SU-DHL-6 (cell line): ENCODE results near the gene ART3.

ENCODE experiments used
- H2AFZ ChIP-seq: fragments of 200-600 bp; sonication (generic); 2 replicates; pipeline ENCODE4 v1.6.1; 2014; ENCODE audit warnings: low read depth, mild to moderate bottlenecking, moderate library complexity, mixed read lengths, antibody characterized with exemption, low read length; ENCODE audit not compliant: severe bottlenecking
- H3F3A ChIP-seq: fragments of 200-600 bp; shearing (Covaris generic); 2 replicates; pipeline ENCODE4 v1.6.0; 2016; ENCODE audit warnings: antibody characterized with exemption, mild to moderate bottlenecking; ENCODE audit not compliant: insufficient read depth
- H3K27ac ChIP-seq: fragments of 200-600 bp; sonication (generic); 2 replicates; pipeline ENCODE4 v1.5.1; 2016; ENCODE audit warnings: low read depth, mild to moderate bottlenecking, low read length, moderate library complexity, mixed read lengths
- H3K27me3 ChIP-seq: fragments of 200-600 bp; sonication (generic), shearing (Covaris generic); 2 replicates; pipeline ENCODE4 v1.6.0; 2014; ENCODE audit warnings: mild to moderate bottlenecking, low read length
- H3K36me3 ChIP-seq: fragments of 200-600 bp; sonication (generic); 2 replicates; pipeline ENCODE4 v1.6.1; 2014; ENCODE audit warnings: mild to moderate bottlenecking, low read length, mixed read lengths
- H3K4me2 ChIP-seq: fragments of 300-600, 200-600 bp; shearing (Covaris generic), sonication (generic); 2 replicates; pipeline ENCODE4 v1.6.0; 2014; ENCODE audit warnings: low read length, low read depth, mild to moderate bottlenecking; ENCODE audit not compliant: poor library complexity, severe bottlenecking
- H3K4me3 ChIP-seq: fragments of 200-600 bp; sonication (generic); 2 replicates; pipeline ENCODE4 v1.5.1; 2014; ENCODE audit warnings: antibody characterized with exemption, low read length, mild to moderate bottlenecking, mixed read lengths; ENCODE audit not compliant: insufficient read depth, poor library complexity, severe bottlenecking
- H3K79me2 ChIP-seq: fragments of 200-600 bp; sonication (generic); 2 replicates; pipeline ENCODE4 v1.6.1; 2014; ENCODE audit warnings: mild to moderate bottlenecking, low read length, moderate library complexity; ENCODE audit not compliant: insufficient read depth
- H3K9ac ChIP-seq: fragments of 200-600 bp; sonication (generic); 2 replicates; pipeline ENCODE4 v1.7.0; 2014; ENCODE audit warnings: mild to moderate bottlenecking, low read length
- H3K9me2 ChIP-seq: fragments of 200-600 bp; sonication (generic); replicated peaks from 2 replicates; pipeline ENCODE4 v1.6.1; 2014; ENCODE audit warnings: low read length; ENCODE audit not compliant: insufficient read depth
- H3K9me3 ChIP-seq: fragments of 200-600 bp; sonication (generic); 2 replicates; pipeline ENCODE4 v1.6.1; 2014; ENCODE audit warnings: low read length, mixed read lengths; ENCODE audit not compliant: insufficient read depth
- H4K20me1 ChIP-seq: fragments of 200-600 bp; sonication (generic); 2 replicates; pipeline ENCODE4 v1.6.1; 2014; ENCODE audit warnings: low read depth, mild to moderate bottlenecking, antibody characterized with exemption, low read length, moderate library complexity, mixed read lengths
- CTCF ChIP-seq: fragments of 200-600 bp; sonication (generic); IDR thresholded peaks from one replicate; pipeline ENCODE4 v1.5.1; 2017; ENCODE audit warnings: antibody characterized with exemption, mild to moderate bottlenecking, low read length, moderate library complexity; ENCODE audit not compliant: insufficient read depth, poor library complexity, severe bottlenecking
- EZH2phosphoT487 ChIP-seq: fragments of 200-600 bp; sonication (generic), shearing (Covaris generic); conservative IDR thresholded peaks from 2 replicates; pipeline ENCODE4 v1.6.1; 2018; ENCODE audit warnings: mild to moderate bottlenecking, antibody characterized with exemption, low read length, moderate library complexity, mixed read lengths

Gene ART3

GRCh38 chr4:76155979-76156378 lies 81.5 kb downstream of the ART3 start:
- no peaks in the 10 kb centered on the region for H4K20me1 ChIP-seq
- no peak overlapping the region for H3K4me3 ChIP-seq
- no peak overlapping the region for H2AFZ ChIP-seq
- H3K36me3 ChIP-seq, result no peaks in the 10 kb centered on the region
- H3K9me3 ChIP-seq, result no peaks in the 10 kb centered on the region
- H3K4me2 ChIP-seq, result no peak overlapping the region
- no peaks in the 10 kb centered on the region for H3F3A ChIP-seq
- TF ChIP-seq CTCF (no peak), EZH2phosphoT487 (no peak)
- H3K27me3 ChIP-seq, result no peaks in the 10 kb centered on the region
- no peak overlapping the region for H3K27ac ChIP-seq
- no peak overlapping the region for H3K9ac ChIP-seq
- no peaks in the 10 kb centered on the region for H3K79me2 ChIP-seq
- H3K9me2 ChIP-seq, result no peaks in the 10 kb centered on the region

- no peak overlapping the region for H3K4me2 ChIP-seq
- H3K36me3 ChIP-seq, result no peaks in the 10 kb centered on the region
- no peaks in the 10 kb centered on the region for H3K79me2 ChIP-seq
- H2AFZ ChIP-seq, result no peak overlapping the region
- no peaks in the 10 kb centered on the region for H3K9me3 ChIP-seq
- H3K9ac ChIP-seq, result no peak overlapping the region
- no peaks in the 10 kb centered on the region for H4K20me1 ChIP-seq
- H3K27ac ChIP-seq, result no peak overlapping the region
- TF ChIP-seq EZH2phosphoT487 (no peak), CTCF (no peak)
- no peaks in the 10 kb centered on the region for H3F3A ChIP-seq
- H3K9me2 ChIP-seq, result no peaks in the 10 kb centered on the region
- no peak overlapping the region for H3K4me3 ChIP-seq
- no peaks in the 10 kb centered on the region for H3K27me3 ChIP-seq
Measured at GRCh38 chr4:76156635-76157034, 82.1 kb downstream of the ART3 start.

- no peak overlapping the region for H3K4me2 ChIP-seq
- H2AFZ ChIP-seq, result no peak overlapping the region
- H3K9me2 ChIP-seq, result no peaks in the 10 kb centered on the region
- no peaks in the 10 kb centered on the region for H4K20me1 ChIP-seq
- no peaks in the 10 kb centered on the region for H3K36me3 ChIP-seq
- no peaks in the 10 kb centered on the region for H3K27me3 ChIP-seq
- no peak overlapping the region for H3K9ac ChIP-seq
- no peaks in the 10 kb centered on the region for H3K79me2 ChIP-seq
- H3F3A ChIP-seq, result no peaks in the 10 kb centered on the region
- no peak for TF ChIP-seq CTCF
- TF ChIP-seq EZH2phosphoT487, result no peak
- H3K27ac ChIP-seq, result no peak overlapping the region
- no peaks in the 10 kb centered on the region for H3K9me3 ChIP-seq
- no peak overlapping the region for H3K4me3 ChIP-seq
Measured at GRCh38 chr4:76160355-76160754, 85.8 kb downstream of the ART3 start.
